Coronary artery (tissue), 2 donors: Measurements from ENCODE around the gene MAGI1.

ENCODE experiments used
- DNase-seq: peaks from one replicate; pipeline ENCODE4 v3.0.0-alpha.2; 2017; ENCODE audit warnings: low spot score
- H3K27ac ChIP-seq, 2 donors: fragments of 200-600 bp; sonication (generic); one replicate each; pipeline ENCODE4 v1.5.1; 2016 to 2019
- H3K4me3 ChIP-seq: fragments of 200-600 bp; sonication (generic); 2 replicates; pipeline ENCODE4 v1.5.1; 2016; ENCODE audit warnings: mild to moderate bottlenecking, moderate library complexity
- CTCF ChIP-seq: fragments of 200-600 bp; sonication (generic); IDR thresholded peaks from one replicate; pipeline ENCODE4 v1.5.1; 2019; ENCODE audit warnings: antibody characterized with exemption

Gene MAGI1

GRCh38 chr3:65627062-65627461 lies 411.7 kb downstream of the MAGI1 start:
- Histone ChIP-seq H3K4me3 (no peak overlapping the region), H3K27ac (no peak overlapping the region)
- no peak for DNase-seq
- no peak for TF ChIP-seq CTCF

GRCh38 chr3:65625305-65625704 lies 413.4 kb downstream of the MAGI1 start:
- H3K4me3 ChIP-seq = no peak overlapping the region
- no peak overlapping the region for H3K27ac ChIP-seq
- TF ChIP-seq CTCF = no peak
- no peak for DNase-seq

GRCh38 chr3:65623362-65623761 lies 415.4 kb downstream of the MAGI1 start:
- H3K4me3 ChIP-seq = no peak overlapping the region
- H3K27ac ChIP-seq = no peak overlapping the region
- TF ChIP-seq CTCF = no peak
- no peak for DNase-seq

- no peak for TF ChIP-seq CTCF
- no peak overlapping the region for H3K27ac ChIP-seq
- no peak for DNase-seq
Measured at GRCh38 chr3:65619888-65620287, 418.8 kb downstream of the MAGI1 start.

GRCh38 chr3:65619451-65619881 lies 419.3 kb downstream of the MAGI1 start:
- no peak for TF ChIP-seq CTCF
- no peak overlapping the region for H3K27ac ChIP-seq
- no peak overlapping the region for H3K4me3 ChIP-seq
- no peak for DNase-seq

More at GRCh38 chr3:65619888-65620287, 418.8 kb downstream of the MAGI1 start:
- H3K4me3 ChIP-seq = no peak overlapping the region

- Histone ChIP-seq H3K27ac (no peak overlapping the region), H3K4me3 (no peak overlapping the region)
- no peak for TF ChIP-seq CTCF
- no peak for DNase-seq
Measured at GRCh38 chr3:65618599-65618998, 420.1 kb downstream of the MAGI1 start.

GRCh38 chr3:65617787-65618186 lies 420.9 kb downstream of the MAGI1 start:
- Histone ChIP-seq H3K4me3 (no peak overlapping the region), H3K27ac (no peak overlapping the region)
- TF ChIP-seq CTCF = no peak
- DNase-seq = no peak
